HCT116 (cell line): ENCODE results near the gene KDM7A.

Experiments used
- ELF1 ChIP-seq: IDR thresholded peaks from 2 replicates; pipeline ENCODE4 v1.6.1; 2012; ENCODE audit warnings: low read depth, borderline replicate concordance
- POLR2A ChIP-seq: IDR thresholded peaks from 2 replicates; pipeline ENCODE4 v1.7.0; 2011; ENCODE audit warnings: borderline replicate concordance; ENCODE audit not compliant: insufficient read depth, insufficient read length; ENCODE audit errors: extremely low read depth
- TF ChIP-seq, protein P1 (sequence below), 3 experiments: fragments of 200-600 bp in 1 of 3; sonication (generic) in 1 of 3; IDR thresholded peaks in 2 of 3; conservative IDR thresholded peaks in 1 of 3; 2 replicates each; pipeline ENCODE4 v1.5.1; 2012 to 2017; ENCODE audit warnings: low read depth in 2 of 3, low read length in 2 of 3, antibody characterized with exemption in 1 of 3, borderline replicate concordance in 1 of 3, control low read depth in 1 of 3, mild to moderate bottlenecking in 1 of 3, mixed read lengths in 1 of 3, mixed run types in 1 of 3, moderate library complexity in 1 of 3; ENCODE audit not compliant: insufficient read depth in 1 of 3

DNA sequence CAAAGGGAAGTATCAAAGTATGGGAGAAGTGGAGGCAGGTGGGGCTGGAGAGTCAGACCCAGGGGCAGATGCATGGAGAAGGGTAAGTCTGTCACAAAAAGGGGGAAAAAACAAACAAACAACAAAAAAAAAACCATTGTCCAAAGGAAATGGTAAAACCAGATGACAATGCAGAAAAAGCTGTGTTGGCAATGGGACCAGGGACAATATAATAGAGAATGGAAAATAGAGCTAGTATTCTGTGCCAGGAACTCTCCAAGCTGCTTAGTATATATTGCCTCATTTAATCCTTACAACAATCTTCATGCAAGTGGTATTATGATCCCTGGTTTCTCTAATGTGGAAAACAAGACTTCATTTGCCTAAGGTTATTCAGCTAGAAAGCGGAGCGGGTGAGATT, 13.1 kb upstream of the KDM7A start:
- TF ChIP-seq POLR2A (no peak), ELF1 (no peak)
- TF ChIP-seq, protein P1, sequence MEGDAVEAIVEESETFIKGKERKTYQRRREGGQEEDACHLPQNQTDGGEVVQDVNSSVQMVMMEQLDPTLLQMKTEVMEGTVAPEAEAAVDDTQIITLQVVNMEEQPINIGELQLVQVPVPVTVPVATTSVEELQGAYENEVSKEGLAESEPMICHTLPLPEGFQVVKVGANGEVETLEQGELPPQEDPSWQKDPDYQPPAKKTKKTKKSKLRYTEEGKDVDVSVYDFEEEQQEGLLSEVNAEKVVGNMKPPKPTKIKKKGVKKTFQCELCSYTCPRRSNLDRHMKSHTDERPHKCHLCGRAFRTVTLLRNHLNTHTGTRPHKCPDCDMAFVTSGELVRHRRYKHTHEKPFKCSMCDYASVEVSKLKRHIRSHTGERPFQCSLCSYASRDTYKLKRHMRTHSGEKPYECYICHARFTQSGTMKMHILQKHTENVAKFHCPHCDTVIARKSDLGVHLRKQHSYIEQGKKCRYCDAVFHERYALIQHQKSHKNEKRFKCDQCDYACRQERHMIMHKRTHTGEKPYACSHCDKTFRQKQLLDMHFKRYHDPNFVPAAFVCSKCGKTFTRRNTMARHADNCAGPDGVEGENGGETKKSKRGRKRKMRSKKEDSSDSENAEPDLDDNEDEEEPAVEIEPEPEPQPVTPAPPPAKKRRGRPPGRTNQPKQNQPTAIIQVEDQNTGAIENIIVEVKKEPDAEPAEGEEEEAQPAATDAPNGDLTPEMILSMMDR (IDR thresholded peaks at IDR 0.05 in 2 of 3, conservative IDR thresholded peaks at IDR 0.05 in 1 of 3; ENCODE audit: borderline replicate concordance in 1 of 3, insufficient read depth in 1 of 3, low read depth in 2 of 3, low read length in 2 of 3) = no peak
